Measurements from ENCODE around the gene AKR7A2.

GRCh38 chr1:19308509-19308907 is 3.4 kb downstream of the AKR7A2 start:
- TF ChIP-seq CTCF (IDR thresholded peaks at IDR 0.05) (no peak), POLR2A (IDR thresholded peaks at IDR 0.05) (no peak), POLR2AphosphoS5 (IDR thresholded peaks at IDR 0.05; ENCODE audit: insufficient read depth in 1 of 2, low read depth in 1 of 2) (no peak)

All from vagina (tissue), 2 donors.